ENCODE results near the gene ABHD8.

- TF ChIP-seq CTCF (conservative IDR thresholded peaks at IDR 0.05) (no peak), ZFX (IDR thresholded peaks at IDR 0.05) (no peak)
These were observed 27.9 kb upstream of the ABHD8 start for GRCh38 chr19:17331045-17331558.

All from C4-2B (cell line).